H1 (cell line): ENCODE data around the gene ESRRB. TPM values are rescaled to one million over a fixed set of nuclear protein-coding genes. Genes with fewer than 3 reads are reported as not detected.

Source experiments
- CTCF ChIA-PET: fragments of 300-600 bp; sonication (Branson Sonifier 250); formaldehyde crosslinking; loops from one replicate; lab custom pipeline; 2021; ENCODE audit not compliant: partially characterized antibody; lab: Charles Lee
- POLR2A ChIA-PET: fragments of 300-600 bp; sonication (Branson Sonifier 250); formaldehyde crosslinking; loops from one replicate; lab custom pipeline; 2021; ENCODE audit warnings: inconsistent platforms; ENCODE audit not compliant: partially characterized antibody; lab: Charles Lee
- DNase-seq, 2 experiments: peaks; one replicate each; pipeline versions ENCODE4 v3.0.0 to v3.0.0-alpha.2; 2010 to 2022; ENCODE audit warnings: low spot score in 2 of 2, low read depth in 1 of 2, mixed read lengths in 1 of 2
- FAIRE-seq: peaks from 2 replicates; lab custom pipeline; 2011; peaks lifted over from hg19 to GRCh38; lab: Jason Lieb, UNC
- H2AFZ ChIP-seq: 2 replicates; pipeline ENCODE4 v1.8.1; 2012; ENCODE audit warnings: low read length, inconsistent platforms
- H2AK5ac ChIP-seq: 2 replicates; pipeline ENCODE4 v1.6.1; 2013; ENCODE audit warnings: low read depth, low read length
- H2BK120ac ChIP-seq: replicated peaks from 2 replicates; pipeline ENCODE3; 2013; ENCODE audit warnings: low read depth, low read length, inconsistent platforms
- H2BK12ac ChIP-seq: 2 replicates; pipeline ENCODE4 v1.6.1; 2013; ENCODE audit warnings: low read depth, low read length
- H2BK15ac ChIP-seq: 2 replicates; pipeline ENCODE4 v1.6.1; 2013; ENCODE audit warnings: low read length
- H2BK20ac ChIP-seq: 2 replicates; pipeline ENCODE4 v1.6.1; 2013; ENCODE audit warnings: low read length
- H2BK5ac ChIP-seq: 2 replicates; pipeline ENCODE4 v1.6.1; 2013; ENCODE audit warnings: low read depth, low read length
- H3K14ac ChIP-seq: 2 replicates; pipeline ENCODE4 v1.6.1; 2013; ENCODE audit warnings: inconsistent platforms; ENCODE audit not compliant: insufficient read length
- H3K18ac ChIP-seq: 2 replicates; pipeline ENCODE4 v1.6.1; 2013; ENCODE audit warnings: low read length; ENCODE audit errors: extremely low read depth
- H3K23ac ChIP-seq: 2 replicates; pipeline ENCODE4 v1.6.1; 2013; ENCODE audit warnings: inconsistent platforms; ENCODE audit not compliant: insufficient read length
- H3K23me2 ChIP-seq: 2 replicates; pipeline ENCODE4 v1.6.1; 2013; ENCODE audit warnings: low read depth, low read length
- H3K27ac ChIP-seq: 2 replicates; pipeline ENCODE4 v1.6.1; 2011; ENCODE audit warnings: low read depth, low read length, inconsistent platforms
- H3K27me3 ChIP-seq, 4 experiments: replicated peaks in 1 of 4; 1 replicate in 1 of 4; 2 replicates in 3 of 4; pipeline versions ENCODE4 v1.6.1 to v1.8.1; 2011 to 2013; ENCODE audit warnings: low read length in 3 of 4, mild to moderate bottlenecking in 3 of 4, inconsistent platforms in 2 of 4, mixed read lengths in 2 of 4, moderate library complexity in 1 of 4; ENCODE audit not compliant: control insufficient read depth in 3 of 4, insufficient read depth in 3 of 4; ENCODE audit errors: extremely low read depth in 1 of 4
- H3K36me3 ChIP-seq, 4 experiments: 2 replicates each; pipeline versions ENCODE4 v1.6.1 to v1.8.1; 2011 to 2013; ENCODE audit warnings: mild to moderate bottlenecking in 4 of 4, low read length in 3 of 4, moderate library complexity in 2 of 4, control low read depth in 1 of 4, inconsistent platforms in 1 of 4; ENCODE audit not compliant: insufficient read depth in 4 of 4, control insufficient read depth in 2 of 4
- H3K4ac ChIP-seq: replicated peaks from 2 replicates; pipeline ENCODE3; 2013; ENCODE audit warnings: low read length, low read depth, mixed read lengths, inconsistent platforms; ENCODE audit not compliant: insufficient read length
- H3K4me1 ChIP-seq, 4 experiments: replicated peaks in 1 of 4; 1 replicate in 1 of 4; 2 replicates in 3 of 4; pipeline versions ENCODE4 v1.6.1 to v1.8.1; 2011 to 2013; ENCODE audit warnings: low read length in 3 of 4, inconsistent platforms in 2 of 4, mixed read lengths in 1 of 4; ENCODE audit not compliant: insufficient read depth in 4 of 4, control insufficient read depth in 3 of 4
- H3K4me2 ChIP-seq, 2 experiments: 2 replicates each; pipeline versions ENCODE4 v1.6.1 to v1.8.1; 2011 to 2013; ENCODE audit warnings: low read depth in 2 of 2, low read length in 2 of 2, control low read depth in 1 of 2, inconsistent platforms in 1 of 2, mild to moderate bottlenecking in 1 of 2; ENCODE audit not compliant: insufficient read depth in 1 of 2
- H3K4me3 ChIP-seq, 4 experiments: fragments of 200-600, 300-600 bp in 1 of 4; sonication (generic), shearing (Covaris generic), sonication (Bioruptor Twin) in 1 of 4; 2 replicates each; pipeline versions ENCODE4 v1.5.1 to v1.8.1; 2011 to 2016; ENCODE audit warnings: low read length in 4 of 4, low read depth in 3 of 4, control low read depth in 2 of 4, inconsistent platforms in 2 of 4, mild to moderate bottlenecking in 2 of 4, mixed read lengths in 1 of 4, moderate library complexity in 1 of 4; ENCODE audit not compliant: insufficient read depth in 2 of 4; ENCODE audit errors: extremely low read depth in 1 of 4
- H3K56ac ChIP-seq: replicated peaks from 2 replicates; pipeline ENCODE3; 2013; ENCODE audit warnings: low read depth, mild to moderate bottlenecking, mixed read lengths, low read length, inconsistent platforms; ENCODE audit not compliant: insufficient read length
- H3K79me1 ChIP-seq: 2 replicates; pipeline ENCODE4 v1.6.1; 2013; ENCODE audit warnings: low read depth, low read length, control low read depth
- H3K79me2 ChIP-seq, 2 experiments: 2 replicates each; pipeline versions ENCODE4 v1.6.1 to v1.8.1; 2012 to 2013; ENCODE audit warnings: low read length in 2 of 2, mild to moderate bottlenecking in 2 of 2, inconsistent platforms in 1 of 2; ENCODE audit not compliant: insufficient read depth in 2 of 2, control insufficient read depth in 1 of 2
- H3K9ac ChIP-seq, 4 experiments: replicated peaks in 1 of 4; 1 replicate in 1 of 4; 2 replicates in 3 of 4; pipeline versions ENCODE4 v1.6.1 to v1.8.1; 2011 to 2013; ENCODE audit warnings: low read depth in 3 of 4, low read length in 3 of 4, control low read depth in 2 of 4, mild to moderate bottlenecking in 2 of 4, moderate library complexity in 2 of 4, inconsistent platforms in 1 of 4; ENCODE audit errors: extremely low read depth in 1 of 4
- H3K9me3 ChIP-seq, 2 experiments: 2 replicates each; pipeline versions ENCODE4 v1.6.1 to v1.8.1; 2012 to 2013; ENCODE audit warnings: mild to moderate bottlenecking in 2 of 2, moderate library complexity in 2 of 2, control low read depth in 1 of 2, inconsistent platforms in 1 of 2, low read depth in 1 of 2, low read length in 1 of 2, mixed read lengths in 1 of 2; ENCODE audit not compliant: insufficient read depth in 2 of 2
- H4K20me1 ChIP-seq, 2 experiments: replicated peaks in 1 of 2; 2 replicates each; pipeline versions ENCODE3 to v1.8.1; 2011 to 2013; ENCODE audit warnings: inconsistent platforms in 2 of 2, low read length in 2 of 2, mild to moderate bottlenecking in 1 of 2; ENCODE audit not compliant: insufficient read depth in 2 of 2, control insufficient read depth in 1 of 2
- H4K5ac ChIP-seq: 2 replicates; pipeline ENCODE4 v1.6.1; 2013; ENCODE audit warnings: low read length, low read depth, mixed read lengths, inconsistent platforms; ENCODE audit not compliant: insufficient read length
- H4K8ac ChIP-seq: 2 replicates; pipeline ENCODE4 v1.8.0; 2013; ENCODE audit warnings: mild to moderate bottlenecking, moderate library complexity, low read length, inconsistent platforms; ENCODE audit not compliant: insufficient read depth; ENCODE audit errors: extremely low read depth
- H4K91ac ChIP-seq: replicated peaks from 2 replicates; pipeline ENCODE3; 2013; ENCODE audit warnings: low read length, mixed read lengths, inconsistent platforms; ENCODE audit not compliant: insufficient read length
- BACH1 ChIP-seq: IDR thresholded peaks from 2 replicates; pipeline ENCODE4 v1.6.1; 2012; ENCODE audit warnings: low read length, improper control_type of control experiment
- CHD2 ChIP-seq: IDR thresholded peaks from 2 replicates; pipeline ENCODE4 v1.6.1; 2012; ENCODE audit warnings: low read length, improper control_type of control experiment
- FOSL1 ChIP-seq: IDR thresholded peaks from 2 replicates; pipeline ENCODE4 v1.6.1; 2011; ENCODE audit warnings: mild to moderate bottlenecking, low read depth, low read length, moderate library complexity; ENCODE audit not compliant: insufficient read depth
- KDM4A ChIP-seq: IDR thresholded peaks from one replicate; pipeline ENCODE4 v1.7.1; 2012; ENCODE audit warnings: low read depth, mild to moderate bottlenecking, moderate library complexity, low read length, inconsistent platforms; ENCODE audit not compliant: severe bottlenecking
- MAFK ChIP-seq: IDR thresholded peaks from 2 replicates; pipeline ENCODE4 v1.6.1; 2012; ENCODE audit warnings: low read depth, mild to moderate bottlenecking, improper control_type of control experiment, low read length
- RBBP5 ChIP-seq: IDR thresholded peaks from 2 replicates; pipeline ENCODE4 v1.7.1; 2012; ENCODE audit warnings: low read depth, mild to moderate bottlenecking, inconsistent platforms, low read length, moderate library complexity, borderline replicate concordance
- RXRA ChIP-seq: IDR thresholded peaks from 2 replicates; pipeline ENCODE4 v1.6.1; 2011; ENCODE audit warnings: low read depth, mild to moderate bottlenecking, low read length, moderate library complexity; ENCODE audit not compliant: insufficient read depth
- SIN3A ChIP-seq, 2 experiments: IDR thresholded peaks in 1 of 2; conservative IDR thresholded peaks in 1 of 2; 2 replicates each; pipeline ENCODE4 v1.6.1; 2011 to 2012; ENCODE audit warnings: low read length in 2 of 2, improper control_type of control experiment in 1 of 2, low read depth in 1 of 2, mild to moderate bottlenecking in 1 of 2
- SIX5 ChIP-seq: IDR thresholded peaks from 2 replicates; pipeline ENCODE4 v1.6.1; 2011; ENCODE audit warnings: mild to moderate bottlenecking, low read depth, low read length
- TEAD4 ChIP-seq: IDR thresholded peaks from 2 replicates; pipeline ENCODE4 v1.6.1; 2012; ENCODE audit warnings: low read depth, low read length, inconsistent platforms, mixed read lengths
- USF2 ChIP-seq: IDR thresholded peaks from 2 replicates; pipeline ENCODE4 v1.6.1; 2011; ENCODE audit warnings: low read length, improper control_type of control experiment
- WGBS, 2 experiments: shearing (Covaris generic) in 1 of 2; methylation state at CpG; one replicate each; pipeline versions ENCODE4 v1.1.6 to v1.1.7; 2013 to 2015; ENCODE audit warnings: low lambda C conversion rate in 2 of 2, mixed read lengths in 2 of 2, inconsistent platforms in 1 of 2, low coverage in 1 of 2, missing lambda C conversion rate in 1 of 2; ENCODE audit not compliant: insufficient replicate concordance in 2 of 2, insufficient coverage in 1 of 2, insufficient read length in 1 of 2; ENCODE audit errors: extremely low coverage in 1 of 2, missing lambda C conversion rate in 1 of 2; 5-methylcytosine and 5-hydroxymethylcytosine counted together
- polyA plus RNA-seq, 7 experiments: library from polyadenylated mRNA; depleted of rRNA in 3 of 7; stranded (reverse) in 5 of 7; unstranded in 2 of 7; fragments of >200 nt in 5 of 7; fragments of 200-250 nt in 2 of 7; gene quantifications; 1 replicate in 5 of 7; 2 replicates in 1 of 7; 4 replicates in 1 of 7; pipeline versions ENCODE4 v1.2.1 to v1.2.3, GENCODE V29; 2011 to 2013; ENCODE audit warnings: missing spikeins in 2 of 7, mixed read lengths in 2 of 7
- total RNA-seq: library from RNA; stranded (reverse); fragmentation: NEBNext Ultra II Directional; extraction: Animal tissue kit (Norgen Biotek cat#: 25700); gene quantifications from 2 replicates; pipeline ENCODE4 v1.2.1, GENCODE V29; 2021

ESRRB gene
- total and polyA plus RNA-seq, 2 of the 8 experiments (the other 6 are each of a cell fraction or from before 2014, with no cell fraction given), result 0.29 to 0.45 TPM

DNA sequence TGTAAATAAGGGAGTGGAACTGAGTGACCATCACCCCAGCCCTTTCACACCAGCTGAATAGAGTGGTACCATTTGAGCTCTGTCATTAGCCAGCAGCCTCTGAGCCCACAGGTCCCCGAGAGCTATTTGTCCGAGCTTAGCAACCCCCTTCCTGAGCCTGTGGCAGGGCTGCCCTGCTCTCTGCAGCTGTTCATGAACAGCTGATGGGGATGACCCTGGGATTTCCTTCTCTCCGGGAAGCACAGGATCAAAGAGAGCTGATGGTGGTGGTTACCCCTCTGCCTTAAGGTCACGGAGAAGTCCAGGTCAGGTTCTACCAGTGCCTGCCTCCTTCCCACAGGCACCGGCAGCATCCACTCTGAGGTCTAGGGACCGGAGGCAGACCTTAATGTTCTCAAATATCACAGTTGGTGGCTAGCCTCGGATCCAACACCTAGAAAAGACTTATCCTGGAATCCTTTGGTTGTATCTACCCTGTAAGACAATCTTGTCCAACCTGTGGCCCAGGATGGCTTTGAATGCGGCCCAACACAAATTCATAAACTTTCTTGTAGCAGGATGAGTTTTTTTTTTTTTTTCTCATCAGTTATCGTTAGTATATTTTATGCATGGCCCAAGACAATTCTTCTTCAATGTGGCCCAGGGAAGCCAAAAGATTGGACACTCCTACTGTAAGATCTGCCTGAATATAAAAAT, 81.1 kb downstream of the ESRRB start:
- Histone ChIP-seq H3K23me2 (no peaks in the 10 kb centered on the region), H2BK20ac (no peak overlapping the region), H3K79me1 (no peaks in the 10 kb centered on the region), H3K27me3 (no peaks in the 10 kb centered on the region), H4K8ac (no peak overlapping the region; the same call in 1 of the 2 replicates), H3K27ac (no peak overlapping the region), H3K4ac (no peak overlapping the region), H3K9me3 (no peaks in the 10 kb centered on the region), H2AK5ac (no peak overlapping the region), H3K56ac (no peak overlapping the region), H4K91ac (no peak overlapping the region), H3K36me3 (no peaks in the 10 kb centered on the region), H3K23ac (no peak overlapping the region), H4K5ac (no peak overlapping the region), H4K20me1 (no peaks in the 10 kb centered on the region), H3K9ac (no peak overlapping the region), H3K4me2 (no peak overlapping the region), H3K4me3 (no peak overlapping the region), H2AFZ (no peak overlapping the region), H3K18ac (no peak overlapping the region; the same call in 1 of the 2 replicates), H3K79me2 (no peaks in the 10 kb centered on the region), H2BK15ac (no peak overlapping the region), H3K4me1 (no peaks in the 10 kb centered on the region; a peak in 1 of 7 replicates), H2BK12ac (no peak overlapping the region), H3K14ac (no peak overlapping the region), H2BK5ac (no peak overlapping the region), H2BK120ac (no peak overlapping the region)
- ChIA-PET POLR2A (no interaction called here), CTCF (interaction anchor here (0.8 to 4.3 kb wide), 23 partner anchors 9 to 380 kb away, joined by 3 to 50 read pairs (median 6); no protein-coding TSS in a partner anchor)
- 87% methylated on average over 9 of the region's 9 CpGs; no CpG with 5 or more reads in 1 of the 2 experiments for WGBS, 2 experiments
- FAIRE-seq (no peak), DNase-seq (no peak)
- TF ChIP-seq KDM4A, result no peak
- TF ChIP-seq BACH1, result no peak
- TF ChIP-seq SIX5, result no peak
- no peak for TF ChIP-seq TEAD4
- no peak for TF ChIP-seq FOSL1
- TF ChIP-seq MAFK, result no peak
- TF ChIP-seq USF2, result no peak
- TF ChIP-seq RXRA, result no peak
- no peak for TF ChIP-seq CHD2
- TF ChIP-seq SIN3A (conservative IDR thresholded peaks at IDR 0.05 in 1 of 2, IDR thresholded peaks at IDR 0.05 in 1 of 2; ENCODE audit: low read depth in 1 of 2, low read length in 2 of 2), result no peak
- no peak for TF ChIP-seq RBBP5
